HepG2 (cell line): ENCODE results near the gene SUSD6. TPM values are rescaled to one million over a fixed set of nuclear protein-coding genes. Genes with fewer than 3 reads are reported as not detected.
A peak's percentile ranks its signal among the peaks of the same experiment; 100 is the strongest.

Experiments
- ESRRA ChIP-seq: sonication (generic); formaldehyde crosslinking; IDR thresholded peaks from 2 replicates; pipeline ENCODE4 v1.5.1; 2020; ENCODE audit warnings: mild to moderate bottlenecking, low read depth, missing genetic modification reagents
- FOXO1 ChIP-seq: sonication (generic); formaldehyde crosslinking; IDR thresholded peaks from 2 replicates; pipeline ENCODE4 v1.4.0; 2020; ENCODE audit warnings: missing genetic modification reagents
- HES4 ChIP-seq: sonication (generic); formaldehyde crosslinking; IDR thresholded peaks from 2 replicates; pipeline ENCODE4 v1.9.0; 2021; ENCODE audit warnings: mild to moderate bottlenecking, missing genetic modification reagents, borderline replicate concordance
- HNF1A ChIP-seq, 2 experiments: sonication (generic) in 1 of 2; formaldehyde crosslinking in 1 of 2; IDR thresholded peaks; 2 replicates each; pipeline versions ENCODE4 v1.4.0 to v1.6.1; 2016 to 2020; ENCODE audit warnings: borderline replicate concordance in 1 of 2, low read depth in 1 of 2, mild to moderate bottlenecking in 1 of 2, missing genetic modification reagents in 1 of 2
- MIER2 ChIP-seq: IDR thresholded peaks from 2 replicates; pipeline ENCODE4 v1.6.1; 2016; ENCODE audit warnings: missing biosample characterization, missing genetic modification reagents
- NCOA1 ChIP-seq: sonication (generic); formaldehyde crosslinking; IDR thresholded peaks from 2 replicates; pipeline ENCODE4 v1.9.0; 2021; ENCODE audit warnings: missing genetic modification reagents
- NFAT5 ChIP-seq: sonication (generic); formaldehyde crosslinking; IDR thresholded peaks from 2 replicates; pipeline ENCODE4 v1.4.0; 2020; ENCODE audit warnings: missing genetic modification reagents
- PCBP2 ChIP-seq: fragments of 200-400 bp; formaldehyde crosslinking; optimal IDR thresholded peaks from 2 replicates; pipeline ENCODE3; 2018; ENCODE audit warnings: low read length, low read depth; ENCODE audit not compliant: poor library complexity, severe bottlenecking
- PHF21A ChIP-seq: sonication (generic); formaldehyde crosslinking; IDR thresholded peaks from 2 replicates; pipeline ENCODE4 v1.5.0; 2020; ENCODE audit warnings: mild to moderate bottlenecking, missing genetic modification reagents
- SALL1 ChIP-seq: sonication (generic); formaldehyde crosslinking; IDR thresholded peaks from 2 replicates; pipeline ENCODE4 v1.8.0; 2022; ENCODE audit warnings: mild to moderate bottlenecking, missing genetic modification reagents
- ZNF205 ChIP-seq: IDR thresholded peaks from 2 replicates; pipeline ENCODE4 v1.6.1; 2018; ENCODE audit warnings: missing biosample characterization, missing genetic modification reagents
- ZNF281 ChIP-seq: sonication (generic); formaldehyde crosslinking; IDR thresholded peaks from 2 replicates; pipeline ENCODE4 v1.4.0; 2020; ENCODE audit warnings: missing genetic modification reagents, borderline replicate concordance
- ZNF337 ChIP-seq: sonication (generic); formaldehyde crosslinking; IDR thresholded peaks from 2 replicates; pipeline ENCODE4 v1.5.1; 2020; ENCODE audit warnings: missing genetic modification reagents, low read depth, mild to moderate bottlenecking, borderline replicate concordance
- ZNF556 ChIP-seq: sonication (generic); formaldehyde crosslinking; IDR thresholded peaks from 2 replicates; pipeline ENCODE4 v1.4.0; 2020; ENCODE audit warnings: mild to moderate bottlenecking, missing genetic modification reagents, borderline replicate concordance
- ZNF709 ChIP-seq: sonication (generic); formaldehyde crosslinking; IDR thresholded peaks from 2 replicates; pipeline ENCODE4 v1.5.0; 2020; ENCODE audit warnings: mild to moderate bottlenecking, missing genetic modification reagents
- polyA plus RNA-seq, 8 experiments: library from polyadenylated mRNA; depleted of rRNA in 3 of 8; stranded (reverse) in 7 of 8; unstranded in 1 of 8; fragments of >200 nt; fragmentation: Illumina TruSeq in 4 of 8; extraction: Trizol in 4 of 8; gene quantifications; 2 replicates each; pipeline versions ENCODE4 v1.2.1 to v1.2.3, GENCODE V29; 2011 to 2016; ENCODE audit warnings: low read depth in 4 of 8, missing spikeins in 1 of 8, mixed read lengths in 1 of 8; ENCODE audit not compliant: insufficient read depth in 1 of 8
- total RNA-seq, 5 experiments: library from RNA; depleted of rRNA; stranded (reverse); fragments of >200 nt; fragmentation: Illumina TruSeq; extraction: Trizol; gene quantifications; 2 replicates each; pipeline ENCODE4 v1.2.3, GENCODE V29; 2016; ENCODE audit warnings: low read depth in 1 of 5

Gene SUSD6
- total and polyA plus RNA-seq, 2 of the 13 experiments (the other 11 are each of a cell fraction or from before 2014, with no cell fraction given), result 7.2 to 7.4 TPM

GRCh38 chr14:69703047-69704039 lies 91.9 kb downstream of the SUSD6 start (continued):
- no peak for TF ChIP-seq ZNF205 (CRISPR knock-in tag)
- TF ChIP-seq SALL1 (CRISPR knock-in tag), result peak; percentile 73
- no peak for TF ChIP-seq FOXO1 (CRISPR knock-in tag)
- TF ChIP-seq ZNF709 (CRISPR knock-in tag), result 0 out of 2 replicates have a peak, but pooled peaks have one; percentile 23
- no peak for TF ChIP-seq NFAT5 (CRISPR knock-in tag)
- TF ChIP-seq PCBP2, result no peak
- no peak for TF ChIP-seq MIER2 (CRISPR knock-in tag)
- no peak for TF ChIP-seq NCOA1 (CRISPR knock-in tag)
- TF ChIP-seq ZNF556 (CRISPR knock-in tag), result no peak
- no peak for TF ChIP-seq HES4
- TF ChIP-seq ZNF281 (CRISPR knock-in tag), result no peak
- no peak for TF ChIP-seq HNF1A (IDR thresholded peaks at IDR 0.05; ENCODE audit: low read depth)
- no peak for TF ChIP-seq HNF1A (CRISPR knock-in tag; IDR thresholded peaks at IDR 0.05; ENCODE audit: borderline replicate concordance)
- no peak for TF ChIP-seq PHF21A (CRISPR knock-in tag)
- TF ChIP-seq ESRRA (CRISPR knock-in tag), result no peak
- TF ChIP-seq ZNF337 (CRISPR knock-in tag), result no peak
